HG03103 (cell line): ENCODE results near the gene PSMD1.
"Not testable (repeated sequence)": the region's sequence is repeated elsewhere in the genome, so short reads cannot be mapped to it uniquely, and the experiment has no call there.

Experiments used
- ATAC-seq: cut with Tn5 transposase; IDR thresholded peaks from one replicate; pipeline ENCODE4 v1.9.1; 2021; ENCODE audit warnings: low read depth; ENCODE audit not compliant: unreplicated experiment

The PSMD1 gene

DNA sequence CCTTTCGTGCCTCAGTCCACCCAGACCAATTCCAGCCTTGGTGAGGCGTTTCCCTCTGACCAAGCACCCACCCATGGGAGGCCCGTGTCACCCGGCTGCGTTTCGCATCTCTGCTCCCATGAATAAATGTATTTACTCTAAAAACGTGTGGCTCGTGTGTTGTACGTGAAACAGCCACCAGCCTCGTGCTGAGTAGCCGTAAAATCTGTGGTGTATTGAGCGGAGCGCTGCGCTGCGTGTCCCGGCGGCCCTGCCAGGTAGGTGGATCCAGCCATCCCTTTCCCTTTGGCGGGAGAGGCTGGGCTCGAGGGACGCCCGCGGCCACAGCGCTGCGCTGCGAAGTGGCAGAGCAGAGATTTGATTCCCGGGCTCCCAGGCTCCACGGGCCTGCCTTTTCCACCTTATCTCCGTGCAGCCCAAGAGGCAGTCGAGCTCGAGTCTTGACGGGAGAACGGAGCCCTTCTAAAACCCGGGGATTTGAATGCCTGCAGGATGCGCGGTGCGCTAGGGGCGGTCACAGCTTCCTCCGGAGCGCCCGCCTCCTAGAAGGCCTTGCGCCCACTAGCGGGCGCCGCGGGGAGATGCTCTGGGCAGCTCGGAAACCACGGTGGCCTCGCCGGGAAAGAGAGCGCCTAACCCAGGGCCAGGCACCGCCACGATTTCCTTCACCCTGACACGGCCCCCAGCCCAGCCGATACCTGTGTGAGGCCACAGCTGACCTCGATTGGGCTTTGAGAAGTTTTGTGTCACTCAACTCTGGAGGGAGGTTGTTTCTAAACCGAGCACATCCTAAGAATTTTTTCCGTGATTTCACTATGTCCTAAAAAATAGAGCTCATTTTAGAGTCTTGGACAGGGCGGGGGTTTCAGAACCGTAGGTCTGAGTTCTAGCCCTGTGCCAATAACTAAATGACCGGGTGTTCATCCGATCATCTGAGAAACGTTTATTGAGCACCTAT, 3.9 kb upstream of the PSMD1 start:
- peak; percentile 63 for ATAC-seq

DNA sequence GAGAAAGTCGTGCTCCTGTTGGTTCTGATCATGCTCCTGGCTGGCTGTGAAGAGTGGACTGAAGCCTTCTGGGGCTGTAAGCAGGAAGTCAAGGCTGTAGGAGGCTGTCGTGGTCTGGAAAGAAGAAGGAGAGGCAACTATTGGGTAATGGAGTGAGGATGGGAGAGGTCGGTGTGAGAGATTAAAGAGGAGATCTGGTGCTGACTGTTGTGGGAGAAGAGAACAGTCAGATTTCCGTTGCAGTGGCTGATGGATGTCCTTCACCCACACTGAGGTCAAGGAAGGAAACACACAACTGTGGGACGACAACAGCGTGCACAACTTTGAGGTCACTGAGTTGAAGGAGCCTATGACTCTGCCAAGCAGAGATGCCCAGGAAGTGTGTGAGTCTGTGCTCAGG, 2.8 kb upstream of the PSMD1 start:
- no peak for ATAC-seq

DNA sequence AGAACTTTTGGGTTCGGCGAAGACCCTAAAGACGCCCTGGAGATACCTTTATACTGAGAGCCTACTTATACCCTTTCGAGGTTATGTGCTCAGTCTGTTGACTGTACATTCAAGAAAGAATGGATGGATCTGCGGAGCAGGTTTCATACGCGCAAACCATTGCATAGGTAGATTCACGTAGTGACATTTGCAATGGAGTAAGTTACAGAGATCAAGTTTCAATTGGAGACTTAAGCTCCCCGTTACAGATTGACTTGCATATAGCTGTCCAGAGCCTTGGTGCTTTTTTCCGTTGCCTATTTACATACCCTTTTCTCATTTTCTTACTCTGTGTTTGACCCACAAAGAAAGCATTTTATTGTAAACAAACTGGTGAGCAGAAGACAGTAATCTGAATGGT, 923 bp downstream of the PSMD1 start:
- no peak for ATAC-seq

DNA sequence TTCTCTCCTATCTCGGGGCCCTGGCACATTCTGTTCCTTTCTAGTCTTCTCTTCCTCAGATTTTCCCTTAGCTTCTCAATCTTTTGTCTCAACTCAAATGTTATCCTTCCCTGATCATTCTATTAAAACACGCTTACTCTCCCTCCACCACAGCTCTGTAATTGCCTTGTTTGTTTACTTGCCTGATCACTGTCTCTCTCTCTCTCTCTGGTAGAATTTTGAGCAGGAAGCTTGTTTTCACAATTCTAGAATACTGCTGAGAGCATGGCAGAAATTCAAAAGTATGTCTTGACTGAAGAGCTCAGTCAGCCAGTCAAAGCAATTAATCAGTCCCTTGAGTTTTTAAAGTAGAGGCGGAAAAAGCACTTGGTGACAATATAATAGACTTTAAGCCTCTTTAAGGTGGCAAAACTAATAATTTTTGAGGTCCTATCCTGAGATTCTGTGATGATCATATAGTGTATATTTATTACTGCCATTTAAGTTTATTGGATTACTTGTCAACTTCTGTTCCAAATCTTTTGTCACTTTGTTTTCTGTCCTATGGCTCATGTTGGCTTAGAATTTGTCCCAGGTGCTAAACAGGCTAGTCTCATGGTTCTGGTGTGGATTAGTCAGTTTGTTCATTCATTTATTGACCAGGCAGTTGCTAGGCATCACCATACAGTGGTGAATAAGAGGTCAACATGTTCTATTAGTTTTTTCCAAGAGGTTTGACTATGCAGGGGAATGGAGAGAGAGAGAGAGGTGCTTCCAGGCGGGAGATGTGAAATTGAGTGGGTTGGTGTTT, 2.3 kb downstream of the PSMD1 start:
- ATAC-seq: no peak

DNA sequence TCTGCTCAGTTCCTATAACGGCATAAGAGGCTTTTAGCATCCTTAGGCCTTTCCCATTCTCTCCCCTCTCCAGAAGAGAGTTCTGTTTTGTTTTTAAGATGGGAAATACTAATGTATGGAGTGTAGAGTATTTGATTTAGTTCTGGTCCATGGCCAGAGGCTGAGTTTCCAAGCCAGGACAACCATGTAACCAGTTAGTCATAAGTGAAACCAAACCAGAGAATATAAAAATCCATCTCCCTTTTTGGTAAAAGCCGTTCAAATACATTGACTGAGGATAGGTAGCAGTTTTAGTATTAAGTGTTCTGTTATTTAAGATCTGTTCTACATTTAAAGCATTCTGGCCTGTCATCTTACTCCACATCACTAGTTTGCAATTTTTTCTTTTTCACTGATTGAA, 3.1 kb downstream of the PSMD1 start:
- ATAC-seq: no peak

DNA sequence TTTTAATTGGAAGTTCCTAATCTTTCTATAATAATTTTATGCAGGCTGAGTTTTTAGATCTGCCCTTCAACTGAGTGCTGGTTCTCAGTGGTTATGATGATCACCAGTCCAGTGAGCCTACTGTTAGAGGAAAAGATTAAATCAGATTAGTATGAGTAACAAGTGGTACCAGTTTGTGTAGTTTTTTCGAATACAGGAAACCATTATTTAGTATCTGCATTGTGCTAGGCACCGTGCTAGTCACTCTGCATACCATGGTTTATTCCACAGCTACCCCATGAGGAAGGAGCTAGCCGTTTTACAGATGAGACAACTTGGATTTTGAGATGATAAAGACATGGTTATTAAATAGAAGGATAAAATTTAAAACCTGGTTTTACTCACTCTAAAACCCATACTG, 6.1 kb downstream of the PSMD1 start:
- ATAC-seq: no peak

DNA sequence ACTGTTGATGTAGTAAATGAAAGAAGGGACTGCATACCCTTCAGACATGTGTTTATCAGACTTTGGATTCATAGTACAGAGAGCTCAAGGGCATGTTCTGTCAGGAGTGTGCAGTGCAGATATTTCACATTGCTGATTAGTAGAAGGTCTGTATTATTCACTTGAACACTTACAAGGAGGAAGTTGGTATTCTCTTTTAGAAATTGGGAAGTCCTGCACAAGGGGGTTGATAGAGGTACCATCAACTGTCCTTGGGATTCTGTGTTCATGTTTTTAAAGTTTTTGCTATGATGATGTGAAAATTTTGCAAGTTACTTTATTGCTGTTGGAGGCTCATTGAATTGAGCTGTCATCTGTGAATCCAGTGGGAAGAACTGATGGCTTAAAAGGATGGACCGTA, 6.7 kb downstream of the PSMD1 start:
- ATAC-seq: no peak

DNA sequence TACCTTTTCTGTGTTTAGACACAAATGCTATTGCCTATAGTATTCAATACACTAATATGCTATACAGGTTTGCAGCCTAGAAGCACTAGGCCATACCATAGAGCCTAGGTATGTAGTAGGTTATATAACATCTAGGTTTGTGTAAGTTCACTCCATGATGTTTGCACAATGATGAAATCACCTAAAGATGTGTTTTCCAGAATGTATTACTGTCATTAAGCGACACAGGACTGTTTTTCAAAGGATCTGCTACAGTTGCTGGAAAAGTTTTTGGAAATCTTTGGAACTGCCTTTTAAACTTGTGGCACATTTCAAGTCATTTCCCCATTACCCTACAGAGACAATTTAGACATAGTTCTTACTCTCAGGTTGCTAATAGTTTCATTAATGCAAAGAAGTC, 9.3 kb downstream of the PSMD1 start:
- no peak for ATAC-seq

DNA sequence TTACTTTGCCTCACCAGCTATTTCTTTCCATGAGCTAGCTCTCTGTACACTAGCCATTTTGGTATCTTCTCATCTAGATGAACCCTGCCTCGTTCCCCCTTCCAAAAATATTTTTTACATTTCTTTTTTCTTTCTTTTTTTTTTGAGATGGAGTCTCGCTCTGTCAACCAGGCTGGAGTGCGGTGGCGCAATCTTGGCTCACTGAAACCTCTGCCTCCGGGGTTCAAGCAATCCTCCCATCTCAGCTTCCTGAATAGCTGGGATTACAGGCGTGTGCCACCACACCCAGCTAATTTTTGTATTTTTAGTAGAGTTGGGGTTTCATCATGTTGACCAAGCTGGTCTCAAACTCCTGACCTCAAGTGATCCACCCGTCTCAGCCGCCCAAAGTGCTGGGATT, 10.9 kb downstream of the PSMD1 start:
- not testable (repeated sequence) for ATAC-seq

DNA sequence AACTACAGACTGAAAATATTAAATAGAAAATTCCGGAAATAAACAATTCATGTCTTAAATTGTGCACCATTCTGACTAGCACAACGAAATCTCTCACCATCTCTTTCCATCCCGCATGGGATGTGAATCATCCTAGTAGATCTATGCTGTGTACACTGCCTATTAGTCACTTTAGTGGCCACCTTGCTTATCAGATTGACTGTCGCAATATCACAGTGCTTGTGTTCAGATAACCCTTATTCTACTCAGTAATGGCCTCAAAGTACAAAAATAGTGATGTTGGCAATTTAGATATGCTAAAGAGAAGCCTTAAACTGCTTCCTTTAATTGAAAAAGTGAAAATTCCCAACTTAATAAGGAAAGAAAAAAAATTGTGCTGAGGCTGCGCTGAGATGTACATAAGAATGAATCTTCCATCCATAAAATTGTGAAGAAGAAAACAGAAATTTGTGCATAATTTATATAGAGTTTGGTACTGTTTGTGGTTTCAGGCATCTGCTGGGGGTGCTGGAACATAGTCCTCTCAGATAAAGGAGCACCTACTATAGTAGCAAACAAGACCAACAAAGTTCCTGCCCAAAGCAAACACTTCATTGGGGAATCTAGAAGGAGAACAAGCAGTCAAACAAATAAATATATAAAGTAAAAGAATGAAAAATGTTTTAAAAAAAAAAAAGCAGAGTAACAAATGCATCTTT, 12.0 kb downstream of the PSMD1 start:
- no peak for ATAC-seq

DNA sequence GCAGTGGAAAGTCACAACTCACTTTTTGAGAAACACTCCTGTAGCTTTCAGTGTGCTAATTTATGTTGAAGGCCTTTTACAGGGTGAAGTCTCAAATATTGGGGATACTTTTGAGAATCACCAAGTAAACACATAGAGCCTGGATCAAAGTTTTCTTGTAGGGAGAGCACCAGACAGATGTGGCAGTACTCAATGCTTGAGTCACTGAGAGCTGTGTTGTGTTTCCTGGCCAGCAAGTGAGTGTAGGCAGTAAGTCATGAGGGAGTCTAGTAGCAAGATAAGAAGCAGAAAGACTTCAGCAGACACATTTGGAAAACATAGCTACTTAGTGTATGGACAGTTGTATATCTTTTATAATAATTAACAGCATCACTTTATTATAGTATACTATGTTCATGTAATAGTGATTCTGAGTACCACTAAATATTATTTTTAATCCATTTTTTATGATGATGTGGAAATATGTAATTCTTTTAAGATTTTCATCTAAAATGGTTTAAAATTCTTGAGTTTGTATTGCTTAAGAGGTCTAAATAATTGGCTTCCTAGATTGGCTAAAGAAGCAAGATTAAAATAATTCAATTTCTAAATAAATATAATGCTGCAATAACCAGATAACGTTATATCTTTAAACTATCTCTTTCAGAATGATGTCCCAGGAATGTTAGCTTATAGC, 12.8 kb downstream of the PSMD1 start:
- no peak for ATAC-seq

DNA sequence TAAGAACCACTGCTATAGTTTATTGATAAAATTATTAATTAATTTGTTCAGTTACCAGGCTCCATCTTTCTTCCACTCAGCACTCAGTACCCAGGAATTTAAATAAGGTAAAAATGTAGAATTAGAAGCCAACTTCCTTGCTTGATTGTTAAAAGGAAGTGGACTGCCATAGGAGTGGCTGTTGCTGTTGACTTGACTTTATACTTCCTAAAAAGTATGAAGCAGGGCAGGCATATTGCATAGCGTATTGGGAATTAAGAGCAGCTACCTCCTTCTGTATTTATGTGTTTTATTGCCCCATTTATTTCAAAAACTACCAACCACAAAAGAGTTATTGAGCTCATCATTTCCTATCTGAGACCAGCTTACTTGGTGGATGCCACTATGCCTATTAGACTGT, 27.9 kb downstream of the PSMD1 start:
- no peak for ATAC-seq

DNA sequence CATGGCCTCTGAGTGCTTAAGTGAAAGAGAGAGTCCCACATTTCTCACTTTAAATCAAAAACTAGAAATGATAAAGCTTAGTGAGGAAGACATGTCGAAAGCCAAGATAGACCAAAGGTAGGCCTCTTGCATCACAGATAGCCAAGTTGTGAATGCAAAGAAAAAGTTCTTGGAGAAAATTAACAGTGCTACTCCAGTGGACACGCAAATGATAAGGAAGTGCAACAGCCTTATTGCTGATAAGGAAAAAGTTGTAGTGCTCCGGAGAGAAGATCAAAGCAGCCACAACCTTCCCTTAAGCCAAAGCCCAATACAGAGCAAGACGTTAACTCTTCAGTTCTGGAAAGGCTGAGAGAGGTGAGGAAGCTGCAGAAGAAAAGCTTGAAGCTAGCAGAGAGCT, 32.1 kb downstream of the PSMD1 start:
- ATAC-seq: no peak

DNA sequence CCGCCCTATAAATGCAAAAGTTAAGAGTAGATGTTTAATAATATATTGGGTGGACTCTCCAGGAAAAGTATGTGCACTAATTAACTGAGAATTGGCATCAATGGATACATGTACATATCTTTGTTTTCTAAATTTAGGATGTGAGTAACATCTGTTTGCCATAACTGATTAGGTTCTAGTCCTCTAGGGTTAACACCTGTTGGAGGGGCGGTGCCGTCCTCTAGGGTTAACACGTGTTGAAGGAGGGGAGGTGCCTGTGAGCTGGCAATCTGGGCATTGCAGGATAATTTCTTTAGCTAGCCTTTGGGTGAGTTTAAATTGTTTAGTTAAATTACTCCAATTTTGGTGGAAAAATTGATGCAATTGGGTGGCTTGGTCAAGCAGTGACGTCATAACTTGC, 37.3 kb downstream of the PSMD1 start:
- no peak for ATAC-seq

DNA sequence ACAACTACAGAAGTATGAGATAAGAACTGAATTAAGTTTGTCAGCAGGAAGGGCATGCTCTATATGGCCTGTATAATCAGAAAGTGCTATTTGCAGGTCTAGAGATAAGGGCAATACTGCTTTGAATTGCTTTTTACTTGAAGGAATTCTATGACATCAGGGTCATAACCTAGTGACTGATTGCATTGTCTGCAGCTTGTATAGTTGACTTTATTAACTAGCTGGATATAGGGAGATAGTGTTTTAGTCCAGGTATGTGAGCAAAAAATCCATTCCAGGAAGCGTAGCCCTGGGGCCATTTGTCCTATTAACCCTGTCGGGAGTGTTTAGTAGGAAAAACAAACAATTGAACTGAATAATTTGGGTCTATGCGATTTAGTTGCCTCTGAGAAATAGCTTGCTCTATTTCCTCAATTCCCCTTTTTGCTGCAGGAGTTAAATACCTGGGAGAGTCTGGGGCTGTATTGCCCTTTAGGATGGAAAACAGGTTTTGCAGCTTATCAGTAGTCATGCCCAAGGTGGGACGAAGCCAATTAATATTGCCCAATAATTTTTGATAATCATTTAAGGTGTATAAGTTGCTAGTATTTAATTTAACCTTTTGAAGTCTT, 38.2 kb downstream of the PSMD1 start:
- no peak for ATAC-seq

DNA sequence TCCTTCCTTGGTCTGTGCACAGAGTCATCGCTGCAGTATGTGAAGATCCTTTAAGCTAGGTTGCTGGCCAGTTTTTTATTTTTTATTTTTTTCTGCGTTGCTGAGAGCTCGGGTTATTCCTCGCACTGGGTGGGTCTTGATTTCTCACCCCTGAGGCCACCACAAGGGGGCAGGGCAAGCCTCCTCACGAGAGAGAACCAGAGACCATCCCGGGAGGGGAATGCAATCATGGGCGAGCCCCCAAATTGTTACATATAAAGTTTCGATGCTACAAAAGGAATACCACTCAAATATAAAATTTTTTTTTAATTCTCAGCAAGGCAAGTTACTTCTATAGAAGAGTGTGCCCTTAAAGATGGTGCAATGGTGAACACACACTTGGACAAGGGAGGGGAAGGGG, 43.3 kb downstream of the PSMD1 start:
- no peak for ATAC-seq

DNA sequence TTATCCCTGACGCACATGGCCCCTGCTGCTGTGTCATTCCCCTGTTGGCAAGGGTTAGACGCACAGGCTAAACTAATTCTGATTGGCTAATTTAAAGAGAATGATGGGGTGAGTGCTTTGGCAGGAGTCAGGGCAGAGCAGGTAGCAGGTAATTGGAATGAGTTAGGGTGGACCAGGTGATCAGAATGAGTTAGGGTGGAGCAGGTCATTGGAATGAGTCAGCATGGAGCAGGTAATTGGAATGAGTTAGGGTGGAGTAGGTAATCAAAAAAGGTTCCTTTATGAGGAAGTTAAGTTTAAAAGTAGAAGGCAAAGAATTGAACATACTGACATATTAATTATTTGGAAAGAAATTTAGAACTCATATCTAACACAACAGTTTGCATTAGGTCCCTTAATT, 43.7 kb downstream of the PSMD1 start:
- not testable (repeated sequence) for ATAC-seq

DNA sequence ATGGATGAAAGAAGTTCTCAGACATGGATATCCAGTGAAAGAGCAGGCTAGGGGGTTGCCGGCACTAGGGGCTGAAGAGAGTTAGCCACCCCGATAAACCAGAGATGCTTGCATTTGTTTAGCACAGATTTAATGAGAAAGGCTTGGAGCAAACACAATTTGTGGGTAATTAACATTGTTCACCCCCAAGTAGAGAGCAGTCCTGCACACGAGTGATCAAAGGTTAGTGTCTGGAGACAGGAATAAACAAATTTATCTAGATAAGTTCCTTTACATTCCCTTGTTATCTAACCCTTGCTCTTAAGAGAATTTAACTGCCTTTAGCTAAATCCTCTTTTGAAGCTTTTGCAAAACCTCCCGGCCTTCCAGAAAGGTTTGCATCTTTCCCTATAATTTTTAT, 44.3 kb downstream of the PSMD1 start:
- ATAC-seq: no peak

DNA sequence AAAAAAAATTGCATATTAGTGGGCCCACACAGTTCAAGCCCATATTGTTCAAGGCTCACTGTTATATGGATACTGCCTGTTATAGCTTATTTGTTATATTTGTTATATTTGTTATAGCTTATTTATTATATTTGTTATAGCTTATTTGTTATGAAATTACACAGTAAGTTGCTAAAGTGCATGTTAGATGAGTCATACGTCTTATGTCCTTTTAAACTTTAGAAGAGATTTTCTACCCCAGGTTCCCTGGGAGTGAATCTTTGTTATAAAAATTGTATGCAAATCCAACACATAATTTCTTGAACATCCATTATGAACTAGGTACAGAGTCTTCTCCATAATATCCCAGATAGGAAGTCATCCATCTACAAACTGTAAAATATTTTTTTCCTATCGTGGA, 46.1 kb downstream of the PSMD1 start:
- no peak for ATAC-seq

DNA sequence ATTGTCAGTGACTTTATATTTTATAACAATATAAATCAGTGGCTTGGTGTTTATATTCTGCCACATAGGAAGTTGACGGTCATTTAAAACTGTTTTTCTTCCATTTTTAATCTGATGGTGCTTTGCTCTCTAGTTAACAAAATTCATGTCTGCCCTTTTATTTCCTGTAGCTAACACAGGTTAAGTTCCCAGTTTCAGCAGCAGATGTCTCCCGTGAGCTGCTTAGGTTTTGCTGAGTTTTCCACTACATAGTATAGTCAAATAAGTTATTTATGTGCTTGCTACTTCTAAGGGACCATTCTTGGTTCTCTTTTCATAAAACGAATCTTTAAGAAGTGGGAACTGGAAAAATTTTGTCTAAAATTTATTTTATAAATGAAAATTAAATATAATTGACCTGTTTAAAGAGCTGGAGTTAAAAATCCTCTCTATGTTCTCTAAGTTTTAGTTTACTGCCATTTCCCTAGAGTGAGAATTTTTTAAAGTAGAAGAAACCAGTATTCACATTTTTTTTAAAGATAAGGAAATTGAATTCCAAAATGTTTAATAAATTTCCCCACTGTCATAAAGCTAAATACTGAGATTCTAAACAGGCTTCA, 47.5 kb downstream of the PSMD1 start:
- ATAC-seq: peak; percentile 73
